Skeletal muscle satellite cell (primary cell): ENCODE data around the gene CRB3.

Experiments used
- H3K27me3 ChIP-seq: 2 replicates; pipeline ENCODE4 v1.7.0; 2013; ENCODE audit warnings: low read length; ENCODE audit not compliant: control insufficient read depth, insufficient read depth
- H3K36me3 ChIP-seq: 2 replicates; pipeline ENCODE4 v1.7.0; 2013; ENCODE audit warnings: mild to moderate bottlenecking, control low read depth, low read length; ENCODE audit not compliant: insufficient read depth
- H3K4me1 ChIP-seq: 2 replicates; pipeline ENCODE4 v1.7.0; 2013; ENCODE audit warnings: low read length; ENCODE audit not compliant: control insufficient read depth, insufficient read depth
- H3K4me2 ChIP-seq: 2 replicates; pipeline ENCODE4 v1.7.0; 2013; ENCODE audit warnings: mild to moderate bottlenecking, low read length
- H3K4me3 ChIP-seq: 2 replicates; pipeline ENCODE4 v1.7.0; 2013; ENCODE audit warnings: low read length
- H3K9ac ChIP-seq: 2 replicates; pipeline ENCODE4 v1.7.0; 2013; ENCODE audit warnings: mild to moderate bottlenecking, low read depth, low read length, moderate library complexity
- H3K9me3 ChIP-seq: replicated peaks from 2 replicates; pipeline ENCODE4 v1.7.0; 2013; ENCODE audit warnings: mild to moderate bottlenecking, control low read depth, low read length

CRB3 gene

DNA sequence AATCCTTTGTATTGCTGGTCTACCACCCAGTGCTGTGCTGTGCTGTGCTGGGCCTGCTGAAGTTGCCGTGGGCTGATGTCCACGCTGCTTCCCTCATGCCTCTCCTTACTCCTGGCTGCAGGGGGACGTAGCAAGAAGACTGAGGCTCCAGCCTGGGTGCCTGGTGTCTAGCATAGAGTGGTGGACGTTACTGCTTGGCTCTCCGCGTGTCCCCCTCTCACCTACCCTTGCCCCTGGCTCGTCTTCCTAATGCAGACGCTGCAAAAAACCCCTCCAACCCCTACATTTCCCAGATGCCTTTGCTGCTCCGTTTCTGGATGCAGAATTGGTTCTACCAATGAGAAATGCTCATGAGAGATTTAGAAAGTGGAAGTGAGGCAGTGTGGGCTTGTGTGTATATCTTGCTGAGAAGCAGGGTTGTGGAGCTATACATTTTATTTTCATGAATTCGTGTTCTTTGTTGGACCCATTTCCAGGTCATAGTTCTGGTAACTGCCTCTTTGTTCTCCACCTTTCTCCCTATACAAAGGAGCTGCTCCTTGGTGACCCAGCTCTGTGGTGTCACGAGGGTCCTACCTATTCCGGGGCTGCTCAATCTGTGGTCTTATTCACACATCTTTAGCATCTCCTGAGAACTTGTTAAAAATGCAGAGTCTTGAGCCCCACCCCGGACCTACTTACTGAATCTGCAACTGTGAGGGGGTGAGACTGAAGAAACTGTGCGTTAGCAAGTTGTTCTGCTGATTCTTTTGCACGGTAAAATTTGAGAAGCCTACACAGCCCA lies 25.4 kb downstream of the CRB3 start:
- Histone ChIP-seq H3K27me3 (no peaks in the 10 kb centered on the region), H3K36me3 (no peaks in the 10 kb centered on the region), H3K9ac (no peak overlapping the region), H3K4me2 (no peak overlapping the region), H3K4me3 (no peak overlapping the region), H3K9me3 (no peaks in the 10 kb centered on the region), H3K4me1 (no peaks in the 10 kb centered on the region)

- no peak overlapping the region for H3K9ac ChIP-seq
- H3K9me3 ChIP-seq, result no peaks in the 10 kb centered on the region
- no peak overlapping the region for H3K4me3 ChIP-seq
- H3K4me2 ChIP-seq, result no peak overlapping the region
- no peaks in the 10 kb centered on the region for H3K27me3 ChIP-seq
- H3K36me3 ChIP-seq, result no peaks in the 10 kb centered on the region
- no peaks in the 10 kb centered on the region for H3K4me1 ChIP-seq
These were observed 26.1 kb downstream of the CRB3 start for GRCh38 chr19:6490134-6490533.

DNA sequence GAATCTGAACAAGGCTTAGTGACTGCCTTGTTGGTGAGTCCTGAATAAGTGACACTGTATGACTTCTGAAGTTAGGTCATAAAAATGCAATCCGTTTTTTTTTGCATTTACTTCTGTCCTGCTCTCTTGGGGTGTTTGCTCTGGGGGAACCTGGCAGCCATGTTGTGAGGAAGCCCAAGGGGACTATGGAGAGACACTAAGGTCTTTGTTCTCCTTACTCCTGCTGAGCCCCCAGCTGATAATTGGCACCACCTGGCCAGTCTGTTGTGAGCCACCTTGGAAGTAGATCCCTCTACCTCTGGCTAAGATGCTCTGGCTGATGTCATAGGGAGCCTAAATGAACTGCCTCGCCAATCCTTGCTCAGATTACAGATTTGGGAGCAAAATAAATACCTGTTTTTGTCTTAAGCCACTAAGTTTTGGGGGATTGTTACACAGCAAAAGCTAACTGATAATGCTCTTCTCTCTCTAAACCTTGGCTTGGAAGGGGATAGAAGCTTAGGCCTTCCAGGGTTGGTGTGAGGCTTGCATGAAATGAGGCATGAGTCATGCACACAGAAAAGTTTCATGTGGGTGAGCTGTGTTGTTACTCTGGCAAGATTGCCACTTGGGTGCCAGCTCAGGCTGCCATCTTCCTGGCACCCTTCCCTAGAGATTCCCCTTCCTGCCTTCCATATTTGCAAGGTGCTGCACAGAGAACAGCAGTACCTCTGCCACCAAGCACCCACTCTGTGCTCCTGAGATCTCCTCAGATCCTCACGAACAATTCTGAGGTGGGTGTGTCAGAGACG lies 27.9 kb downstream of the CRB3 start:
- H3K9me3 ChIP-seq, result no peaks in the 10 kb centered on the region
- H3K36me3 ChIP-seq, result no peaks in the 10 kb centered on the region
- H3K9ac ChIP-seq, result no peak overlapping the region
- H3K4me1 ChIP-seq, result no peaks in the 10 kb centered on the region
- H3K4me3 ChIP-seq, result no peak overlapping the region
- H3K27me3 ChIP-seq, result no peaks in the 10 kb centered on the region
- no peak overlapping the region for H3K4me2 ChIP-seq

- Histone ChIP-seq H3K27me3 (peaks cover 5% of the 10 kb centered on the region), H3K9me3 (no peaks in the 10 kb centered on the region), H3K4me2 (no peak overlapping the region)
These were observed 30.5 kb downstream of the CRB3 start for GRCh38 chr19:6494438-6495036.

DNA sequence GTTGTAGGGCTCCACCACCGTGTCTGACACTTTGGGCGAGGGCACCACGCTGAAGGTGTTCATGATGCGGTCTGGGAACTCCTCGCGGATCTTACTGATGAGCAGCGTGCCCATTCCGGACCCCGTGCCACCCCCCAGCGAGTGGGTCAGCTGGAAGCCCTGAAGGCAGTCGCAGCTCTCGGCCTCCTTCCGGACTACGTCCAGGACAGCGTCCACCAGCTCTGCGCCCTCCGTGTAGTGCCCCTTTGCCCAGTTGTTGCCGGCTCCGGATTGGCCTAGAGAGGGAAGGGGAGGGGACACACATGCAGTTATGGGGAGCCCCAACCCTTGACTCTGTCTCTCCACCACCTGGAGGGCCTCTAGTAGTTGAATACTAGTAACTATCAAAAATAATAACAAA lies 31.9 kb downstream of the CRB3 start:
- Histone ChIP-seq H3K36me3 (no peaks in the 10 kb centered on the region), H3K4me2 (no peak overlapping the region), H3K9me3 (no peaks in the 10 kb centered on the region), H3K27me3 (peaks cover 13% of the 10 kb centered on the region), H3K4me3 (no peak overlapping the region), H3K4me1 (no peaks in the 10 kb centered on the region), H3K9ac (no peak overlapping the region)

More at GRCh38 chr19:6494438-6495036, 30.5 kb downstream of the CRB3 start:
- Histone ChIP-seq H3K4me1 (no peaks in the 10 kb centered on the region), H3K9ac (no peak overlapping the region), H3K4me3 (no peak overlapping the region), H3K36me3 (no peaks in the 10 kb centered on the region)

DNA sequence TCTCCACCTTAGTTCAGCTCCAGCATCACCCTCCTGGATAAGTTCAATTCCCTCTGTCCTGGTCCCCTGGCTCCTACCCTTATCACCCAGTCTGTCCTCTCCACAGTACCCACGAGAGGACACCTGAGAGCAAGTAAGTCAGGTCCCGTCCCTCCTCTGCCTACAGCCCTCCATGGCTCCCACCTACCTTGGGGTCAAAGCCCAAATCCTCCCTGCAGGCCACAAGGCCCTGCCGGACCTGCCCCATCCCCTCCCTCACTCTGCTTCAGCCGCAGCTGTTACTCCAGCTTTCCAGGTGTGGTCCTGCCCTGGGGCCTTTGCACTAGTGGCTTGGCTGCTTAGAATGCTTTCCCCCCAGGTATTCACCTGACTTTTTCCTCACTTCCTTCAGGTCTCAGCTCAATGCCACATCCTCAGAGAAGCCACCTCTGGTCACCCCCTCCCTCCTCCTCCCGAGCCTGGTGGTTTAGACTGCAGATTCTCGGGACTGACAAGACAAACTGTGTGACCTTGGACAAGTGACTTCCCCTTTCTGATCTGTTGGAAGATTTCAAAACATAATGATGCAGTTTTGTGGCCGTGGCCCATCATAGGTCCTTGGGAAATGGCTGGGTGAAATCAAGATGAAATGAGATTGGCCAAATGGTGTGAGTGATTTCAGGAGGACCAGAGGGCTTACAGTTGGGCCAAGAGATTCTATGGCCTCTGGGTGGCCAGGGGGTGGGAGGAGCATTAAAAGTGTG lies 34.4 kb downstream of the CRB3 start:
- Histone ChIP-seq H3K4me3 (no peak overlapping the region), H3K9ac (no peak overlapping the region), H3K27me3 (peaks cover 25% of the 10 kb centered on the region), H3K4me1 (no peaks in the 10 kb centered on the region), H3K36me3 (no peaks in the 10 kb centered on the region), H3K9me3 (no peaks in the 10 kb centered on the region), H3K4me2 (no peak overlapping the region)

DNA sequence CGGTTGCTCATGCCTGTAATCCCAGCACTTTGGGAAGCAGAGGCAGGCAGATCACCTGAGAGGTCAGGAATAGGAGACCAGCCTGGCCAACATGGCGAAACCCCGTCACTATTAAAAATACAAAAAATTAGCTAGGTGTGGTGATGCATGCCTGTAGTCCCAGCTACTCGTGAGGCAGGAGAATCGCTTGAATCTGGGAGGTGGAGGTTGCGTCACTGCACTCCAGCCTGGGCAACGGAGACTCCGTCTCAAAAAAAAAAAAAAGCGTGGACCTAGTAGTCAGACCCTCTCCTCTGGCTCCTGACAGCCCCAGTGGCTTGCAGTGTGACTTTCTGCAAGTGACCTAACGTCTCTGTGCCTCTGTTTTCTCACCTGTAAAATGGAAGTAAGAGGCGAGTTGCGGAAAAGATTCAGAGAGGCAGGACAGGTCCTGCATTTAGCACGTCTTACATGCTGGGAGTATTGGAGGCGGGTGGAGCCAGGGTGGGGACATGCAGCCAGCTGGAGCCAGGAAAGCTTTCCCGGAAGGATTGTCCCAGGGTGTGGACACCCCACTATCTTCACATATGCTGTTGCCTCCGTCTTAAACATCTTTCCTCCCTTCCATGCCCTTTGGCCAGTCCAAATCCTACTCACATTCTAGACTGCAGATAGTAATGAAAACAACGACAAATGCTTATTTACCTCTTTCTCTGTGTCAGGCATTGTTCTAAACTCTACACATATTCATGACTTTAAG lies 35.1 kb downstream of the CRB3 start:
- H3K9ac ChIP-seq, result no peak overlapping the region
- H3K36me3 ChIP-seq, result no peaks in the 10 kb centered on the region
- H3K27me3 ChIP-seq, result peaks cover 25% of the 10 kb centered on the region
- H3K9me3 ChIP-seq, result no peaks in the 10 kb centered on the region
- H3K4me3 ChIP-seq, result no peak overlapping the region
- no peaks in the 10 kb centered on the region for H3K4me1 ChIP-seq
- H3K4me2 ChIP-seq, result no peak overlapping the region

GRCh38 chr19:6500837-6501739 lies 37.0 kb downstream of the CRB3 start:
- no peaks in the 10 kb centered on the region for H3K36me3 ChIP-seq
- no peak overlapping the region for H3K4me3 ChIP-seq
- H3K27me3 ChIP-seq, result peaks cover 25% of the 10 kb centered on the region
- no peak overlapping the region for H3K9ac ChIP-seq
- H3K4me2 ChIP-seq, result no peak overlapping the region
- no peaks in the 10 kb centered on the region for H3K9me3 ChIP-seq
- H3K4me1 ChIP-seq, result no peaks in the 10 kb centered on the region

DNA sequence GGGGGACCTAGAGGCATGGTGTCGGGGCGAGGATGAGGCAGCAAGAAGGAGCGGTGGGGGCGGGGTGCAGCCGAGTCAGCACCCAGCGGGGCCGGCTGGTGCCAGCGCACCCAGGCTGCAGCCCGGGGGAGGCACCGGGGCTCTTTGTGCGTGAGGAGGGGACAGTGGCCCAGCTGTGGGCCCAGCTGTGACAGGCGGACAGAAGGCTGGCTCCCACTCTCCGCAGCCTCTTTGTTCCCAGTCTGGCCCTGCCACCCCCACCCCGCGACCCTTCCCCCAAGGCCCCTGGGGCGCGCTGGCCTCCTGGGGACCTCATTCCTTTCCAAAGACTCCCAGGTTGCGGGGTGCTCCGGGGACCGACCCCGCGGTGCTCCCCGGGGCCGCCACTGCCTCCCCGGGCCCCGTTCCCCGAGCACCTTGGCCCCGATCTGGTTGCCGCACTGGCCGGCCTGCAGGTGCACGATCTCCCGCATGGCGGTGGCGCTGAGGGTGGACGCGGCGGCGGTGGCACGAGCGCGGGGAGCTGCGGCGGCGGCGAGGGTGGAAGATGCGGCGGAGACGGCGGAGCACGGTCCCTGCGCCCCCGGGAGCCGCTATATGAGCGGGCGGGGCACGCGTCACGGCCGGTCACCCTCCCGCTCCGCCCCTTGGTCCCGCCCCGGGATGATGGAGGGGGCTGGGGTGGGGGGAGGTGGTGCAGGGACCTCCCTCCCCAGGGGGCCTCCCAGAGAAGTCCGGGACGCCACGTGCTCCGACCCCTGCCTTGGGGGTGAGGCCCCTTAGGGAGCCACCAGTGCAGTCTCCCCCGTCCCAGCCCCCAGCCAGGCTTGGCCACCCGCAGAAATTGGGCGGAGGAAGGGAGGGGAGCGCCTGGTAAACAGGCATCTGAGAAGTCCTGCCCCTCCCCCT lies 37.9 kb downstream of the CRB3 start, which contains the start of gene TUBB4A:
Gene TUBB4A (minus strand): TSS at position 570 of the 909 bp plus-strand sequence. CDS start 97 bp downstream, at position 473.
- Histone ChIP-seq H3K9me3 (no peaks in the 10 kb centered on the region), H3K4me2 (no peak within 1 kb of the TSS), H3K36me3 (no peaks in the 10 kb centered on the region), H3K4me3 (no peak within 1 kb of the TSS), H3K4me1 (no peaks in the 10 kb centered on the region), H3K27me3 (peaks cover 25% of the 10 kb centered on the region), H3K9ac (no peak within 1 kb of the TSS)
